Measurements from ENCODE around the gene RFC4.

The RFC4 gene

DNA sequence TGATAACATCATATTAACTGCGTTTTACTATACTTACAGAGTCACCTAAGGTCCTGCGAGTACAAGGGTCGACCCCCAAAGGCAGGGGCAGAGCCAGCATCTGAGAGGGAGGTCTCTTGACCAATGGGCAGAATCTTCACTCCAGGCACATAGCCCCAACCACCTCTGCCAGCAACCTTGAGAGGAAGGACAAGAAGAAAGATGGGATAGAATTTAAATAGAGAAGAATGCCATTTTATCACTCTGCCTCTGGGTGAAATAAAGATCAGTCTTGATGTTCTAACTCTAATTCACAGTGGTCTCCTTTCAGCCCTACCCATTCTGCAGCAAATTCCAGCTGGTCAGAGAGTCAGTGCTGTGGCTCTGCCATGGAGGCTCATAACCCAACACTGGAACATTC, 62.6 kb downstream of the RFC4 start:
- no peak for DNase-seq (ENCODE audit: low spot score)

DNA sequence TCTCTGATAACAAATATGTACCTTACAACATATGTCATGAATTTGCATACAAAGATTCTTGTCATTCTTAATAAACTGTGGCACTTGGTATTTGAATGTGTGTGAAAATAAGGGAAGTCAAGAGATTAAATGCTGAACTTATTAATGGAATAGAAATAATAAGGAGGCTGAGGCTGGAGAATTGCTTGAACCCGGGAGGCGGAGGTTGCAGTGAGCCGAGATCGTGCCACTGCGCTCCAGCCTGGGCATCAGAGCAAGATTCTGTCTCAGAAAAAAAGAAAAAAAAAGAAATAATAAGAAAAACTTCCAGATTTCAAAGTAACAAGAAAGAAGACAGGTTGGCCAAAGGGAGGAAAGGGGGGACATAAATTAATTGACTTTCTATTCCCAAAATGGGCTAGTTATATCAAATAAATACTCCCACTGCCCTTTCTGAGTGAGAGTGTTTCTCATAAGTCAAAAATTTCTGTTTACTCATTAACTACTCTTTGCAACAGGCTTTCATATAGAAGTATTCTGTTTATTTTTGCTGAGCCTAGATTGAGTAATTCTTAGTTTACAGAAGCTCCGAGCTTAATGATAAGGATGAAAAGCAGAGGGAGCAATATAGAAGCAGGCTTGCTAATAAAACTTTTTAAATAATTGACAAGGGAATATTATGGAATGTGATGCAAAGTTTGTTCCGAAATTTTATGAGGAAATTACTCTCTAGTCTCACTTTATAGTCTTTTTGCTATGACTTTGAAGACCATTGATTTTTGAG, 63.5 kb downstream of the RFC4 start:
- no peak for DNase-seq (ENCODE audit: low spot score)
